Erythroblast (primary cell): ENCODE data around the gene CYP4A22.
A peak's percentile ranks its signal among the peaks of the same experiment; 100 is the strongest.
"Not testable (repeated sequence)": the region's sequence is repeated elsewhere in the genome, so short reads cannot be mapped to it uniquely, and the experiment has no call there.

ENCODE experiments used
- DNase-seq, 2 experiments: peaks; one replicate each; lab custom pipeline; 2025; lab: John Stamatoyannopoulos, UW
- GATA1 ChIP-seq: IDR thresholded peaks from 2 replicates; pipeline ENCODE4 v1.6.1; 2011; ENCODE audit warnings: low read depth, mild to moderate bottlenecking, control low read depth, low read length, moderate library complexity
- POLR2A ChIP-seq: IDR thresholded peaks from 2 replicates; pipeline ENCODE4 v1.6.1; 2011; ENCODE audit warnings: mild to moderate bottlenecking, low read length

Gene CYP4A22

DNA sequence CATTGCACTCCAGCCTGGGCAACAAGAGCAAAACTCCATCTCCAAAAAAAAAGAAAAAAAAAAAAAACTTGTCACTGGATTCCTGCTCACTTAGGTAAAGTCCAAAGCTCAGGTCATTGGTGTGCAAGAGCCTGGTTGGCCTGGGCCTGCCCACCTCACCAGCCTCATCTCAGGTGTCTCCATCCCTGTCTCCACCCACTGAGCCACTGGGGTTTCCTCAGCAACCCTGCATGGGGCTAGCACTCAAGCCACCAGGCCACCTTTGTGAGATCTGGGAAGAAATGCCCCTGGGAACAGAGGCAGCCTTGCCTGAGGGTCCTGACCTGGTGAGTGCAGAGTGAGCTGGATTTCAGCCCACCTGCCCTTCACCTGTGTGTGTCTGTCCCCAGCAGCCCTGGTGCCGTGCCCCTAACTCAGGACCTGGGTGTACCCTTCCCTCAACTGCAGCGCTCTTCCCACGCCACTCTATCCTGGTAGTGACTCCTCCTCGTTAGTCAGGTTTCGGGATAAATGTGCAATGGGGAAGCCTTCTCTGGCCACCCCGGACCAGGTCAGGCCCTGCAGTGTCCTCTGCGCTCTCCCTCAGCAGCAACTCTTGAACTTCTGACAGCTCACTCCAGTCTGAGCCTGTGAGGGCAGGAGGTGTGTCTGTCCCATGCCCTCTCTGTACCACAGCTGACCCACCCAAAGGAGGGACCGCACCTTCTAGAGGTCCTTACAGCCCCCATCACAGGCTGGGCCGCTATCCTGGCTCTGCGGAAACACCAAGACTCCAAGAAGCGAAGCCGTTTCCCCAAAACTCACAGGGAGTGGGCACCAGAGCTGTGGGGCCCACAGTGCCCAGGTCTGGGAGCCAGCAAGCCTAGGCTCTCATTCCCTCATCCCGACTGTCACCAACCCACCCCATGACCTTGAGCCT lies 49.3 kb downstream of the CYP4A22 start:
- TF ChIP-seq POLR2A (no peak), GATA1 (no peak)
- DNase-seq = no peak

DNA sequence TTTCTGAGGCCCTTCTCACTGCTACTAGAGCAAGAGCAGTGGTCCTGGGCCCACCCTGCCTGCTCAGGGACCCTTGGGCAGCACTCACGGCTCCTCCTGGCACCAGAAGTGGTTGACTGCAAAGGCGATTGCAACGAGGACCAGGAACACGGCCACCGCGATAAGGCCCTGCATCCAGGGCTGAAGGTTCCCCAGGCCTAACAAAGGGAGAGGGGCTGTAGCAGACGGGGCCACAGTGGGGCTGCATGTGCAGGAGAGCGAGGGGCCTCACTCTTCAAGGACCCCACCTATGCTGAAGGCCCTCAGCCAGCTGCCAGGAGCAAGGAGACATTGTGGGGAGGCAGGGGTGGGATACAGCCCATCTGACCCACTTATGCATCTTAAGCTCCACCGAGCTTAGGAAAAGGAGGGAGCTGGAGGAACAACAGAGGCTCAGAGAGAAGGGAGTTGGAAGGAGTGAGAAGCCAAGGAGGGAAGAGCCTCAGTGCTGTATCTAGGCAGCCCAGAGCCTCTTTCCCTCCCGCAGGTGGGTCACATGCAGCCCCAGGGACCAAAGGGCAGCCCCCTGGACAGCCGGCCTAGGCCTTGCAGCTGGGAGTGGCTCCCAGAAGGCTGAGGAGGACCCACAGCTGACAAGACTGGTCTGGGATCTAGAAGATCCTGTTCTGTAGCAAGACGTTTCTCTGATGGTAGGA lies 50.1 kb downstream of the CYP4A22 start:
- no peak for DNase-seq
- TF ChIP-seq POLR2A (no peak), GATA1 (no peak)

DNA sequence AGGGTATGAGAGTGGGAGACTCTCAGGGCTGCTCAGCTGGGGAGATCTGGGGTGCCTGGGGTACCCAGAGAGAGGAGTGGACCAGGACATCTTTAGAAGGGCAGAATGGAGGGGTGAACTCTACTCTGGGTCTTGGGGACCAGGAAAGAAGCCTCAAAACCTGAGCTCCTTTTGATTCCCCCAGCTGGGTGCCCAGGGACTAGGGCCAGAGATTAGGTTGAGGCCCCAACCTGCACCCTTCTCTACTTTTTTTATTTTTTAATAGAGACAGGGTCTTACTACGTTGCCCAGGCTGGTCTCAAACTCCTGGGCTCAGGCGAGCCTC lies 50.6 kb downstream of the CYP4A22 start:
- no peak for DNase-seq
- no peak for TF ChIP-seq POLR2A
- no peak for TF ChIP-seq GATA1

DNA sequence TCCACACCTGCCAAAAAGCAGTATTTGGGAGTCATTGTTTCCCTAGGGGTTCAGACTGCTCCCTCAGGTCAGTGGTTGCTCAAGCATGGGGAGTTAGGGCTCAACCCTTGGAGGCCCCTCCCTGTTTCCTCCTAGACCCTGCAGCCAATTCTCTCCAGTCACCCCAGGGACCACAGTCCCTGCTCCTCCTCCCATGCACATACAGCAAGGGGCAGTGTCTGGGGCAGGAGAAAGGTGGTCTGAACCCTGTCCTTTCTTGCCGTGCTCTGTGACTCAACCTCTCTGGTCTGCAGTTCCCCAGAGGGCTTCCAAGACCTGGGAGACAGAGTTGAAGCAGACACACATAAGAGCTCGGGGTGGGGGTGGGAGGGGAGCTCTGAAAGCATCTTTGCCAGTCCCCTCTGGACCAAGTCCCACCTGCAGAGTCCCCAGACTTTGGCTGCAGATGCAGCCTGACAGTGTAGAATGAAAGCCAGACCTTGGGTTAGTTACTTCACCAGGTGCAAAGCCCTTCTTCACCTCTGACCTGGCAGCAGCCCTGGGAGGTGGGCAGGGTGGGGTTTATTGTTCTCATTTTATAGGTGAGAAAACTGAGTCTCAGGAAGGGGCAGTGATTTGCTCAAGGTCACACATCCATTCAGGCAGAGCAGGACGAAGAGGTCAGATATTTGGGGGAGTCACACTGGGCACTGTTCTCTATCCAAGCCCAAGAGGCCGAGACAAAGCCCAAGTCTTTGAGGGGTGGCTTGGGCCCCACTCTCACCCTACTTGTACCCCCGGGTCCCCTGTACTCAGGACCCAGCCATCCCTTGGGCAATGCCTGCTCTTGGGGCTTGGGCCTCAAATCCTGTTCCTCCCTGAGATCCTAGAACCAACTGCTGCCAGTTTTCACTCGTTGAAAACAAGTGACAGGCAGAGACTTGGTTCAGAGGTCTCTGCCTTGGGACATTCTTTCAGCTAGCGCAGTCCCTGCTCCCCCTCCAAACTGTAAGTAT lies 51.8 kb downstream of the CYP4A22 start:
- no peak for TF ChIP-seq GATA1
- TF ChIP-seq POLR2A = no peak
- DNase-seq = no peak

DNA sequence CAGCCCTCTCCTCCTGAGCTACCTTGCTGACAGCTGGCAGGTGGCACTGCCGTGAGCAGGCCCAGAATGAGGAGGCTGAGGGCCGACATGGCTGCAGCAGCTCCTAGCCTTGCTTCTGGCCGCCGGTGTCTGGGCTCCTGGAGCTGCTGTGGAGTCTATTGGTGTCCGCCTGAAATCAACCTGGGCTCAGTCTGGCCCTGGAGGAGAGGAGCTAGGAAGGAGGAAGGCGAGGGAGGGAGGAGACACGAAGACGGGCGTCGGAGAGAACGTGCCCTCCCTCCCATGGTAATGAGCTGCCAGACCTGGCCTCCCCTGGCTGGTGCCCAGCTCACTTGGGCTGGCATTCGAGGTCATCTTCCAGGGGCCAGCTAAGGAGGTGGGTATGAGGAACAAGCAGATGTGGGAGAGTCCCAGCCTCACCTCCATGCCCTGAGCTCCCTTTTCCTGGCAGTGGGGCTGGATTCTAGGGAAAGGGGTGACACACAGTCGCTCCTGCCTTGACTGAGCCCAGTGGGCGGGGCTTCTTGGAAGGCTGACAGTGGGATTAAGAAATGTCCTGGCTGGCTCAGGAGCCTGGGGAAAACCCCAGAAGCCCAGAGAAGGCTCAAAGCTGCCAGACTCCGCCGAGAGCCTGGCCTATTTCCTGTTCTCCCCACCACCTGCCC lies 52.7 kb downstream of the CYP4A22 start, which contains the start of gene PDZK1IP1:
TSS of gene PDZK1IP1 (minus strand) at position 193 of the 665 bp plus-strand sequence. CDS start at position 89, 104 bp downstream.
- DNase-seq = peak in 1 of 2 experiments; percentile 62
- TF ChIP-seq POLR2A (peak; percentile 38), GATA1 (no peak)

DNA sequence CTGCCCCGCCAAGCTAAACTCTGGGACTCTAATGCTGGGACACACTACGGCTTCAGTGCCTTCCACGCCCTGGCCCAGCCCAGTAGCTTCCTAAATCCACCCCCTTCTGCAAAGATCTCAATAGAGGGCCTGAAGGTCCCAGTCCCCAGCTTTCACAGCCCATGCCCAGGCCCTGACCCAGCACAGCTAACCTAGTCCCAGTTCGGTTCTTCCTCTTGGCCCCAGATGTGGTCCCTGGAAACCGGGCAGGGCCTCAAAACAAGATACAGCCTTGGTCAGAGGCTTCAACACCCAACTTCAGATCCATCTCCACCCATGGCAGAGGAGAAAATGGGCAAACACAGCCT lies 53.2 kb downstream of the CYP4A22 start:
- no peak for DNase-seq
- TF ChIP-seq GATA1 (no peak), POLR2A (no peak)

DNA sequence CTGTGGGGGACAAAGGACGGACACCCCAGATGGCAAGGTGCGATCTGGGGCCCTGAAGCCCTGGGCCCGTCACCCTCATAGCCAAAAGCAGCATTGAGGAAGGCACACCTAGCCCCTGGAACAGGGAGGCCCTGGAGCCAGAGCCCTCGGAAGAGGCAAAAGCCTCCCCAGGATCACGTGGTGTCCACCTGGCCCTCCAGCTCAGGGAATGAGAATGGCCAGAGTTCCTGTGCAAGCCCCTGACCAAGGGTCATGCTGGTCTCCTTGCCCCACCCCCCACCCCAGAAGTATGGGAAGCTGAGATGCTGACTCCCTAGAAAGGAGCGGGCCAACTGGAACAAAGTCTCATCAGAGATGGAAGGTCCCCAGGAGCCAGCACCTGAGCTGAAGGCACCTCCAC lies 53.6 kb downstream of the CYP4A22 start:
- DNase-seq = no peak
- TF ChIP-seq POLR2A (no peak), GATA1 (no peak)

DNA sequence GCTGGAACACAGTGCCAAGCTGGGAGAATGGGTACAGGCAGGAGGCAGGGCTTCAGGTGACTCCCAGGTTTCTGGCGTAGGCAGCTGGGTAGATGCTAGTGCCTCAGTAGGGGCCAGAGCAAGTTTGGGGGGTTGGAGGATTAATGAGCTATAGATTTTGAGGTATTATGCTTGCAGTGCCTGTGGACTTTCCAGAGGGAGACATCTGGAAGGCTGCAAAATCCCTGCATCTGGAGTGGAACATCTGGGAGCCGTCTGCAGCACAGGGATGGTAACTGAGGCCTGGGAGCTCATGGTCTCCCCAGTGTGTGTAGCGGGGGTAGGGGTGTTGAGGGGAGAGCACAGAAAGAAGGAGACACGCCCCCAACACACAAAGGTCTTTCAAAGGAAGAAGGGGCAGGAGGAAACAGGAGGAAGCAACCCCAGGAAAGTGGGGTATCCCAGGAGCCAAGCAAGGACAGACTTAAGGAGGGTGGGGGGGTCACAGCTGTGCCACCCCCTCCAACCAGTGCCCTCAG lies 54.8 kb downstream of the CYP4A22 start:
- DNase-seq = no peak
- no peak for TF ChIP-seq POLR2A
- TF ChIP-seq GATA1 = no peak

DNA sequence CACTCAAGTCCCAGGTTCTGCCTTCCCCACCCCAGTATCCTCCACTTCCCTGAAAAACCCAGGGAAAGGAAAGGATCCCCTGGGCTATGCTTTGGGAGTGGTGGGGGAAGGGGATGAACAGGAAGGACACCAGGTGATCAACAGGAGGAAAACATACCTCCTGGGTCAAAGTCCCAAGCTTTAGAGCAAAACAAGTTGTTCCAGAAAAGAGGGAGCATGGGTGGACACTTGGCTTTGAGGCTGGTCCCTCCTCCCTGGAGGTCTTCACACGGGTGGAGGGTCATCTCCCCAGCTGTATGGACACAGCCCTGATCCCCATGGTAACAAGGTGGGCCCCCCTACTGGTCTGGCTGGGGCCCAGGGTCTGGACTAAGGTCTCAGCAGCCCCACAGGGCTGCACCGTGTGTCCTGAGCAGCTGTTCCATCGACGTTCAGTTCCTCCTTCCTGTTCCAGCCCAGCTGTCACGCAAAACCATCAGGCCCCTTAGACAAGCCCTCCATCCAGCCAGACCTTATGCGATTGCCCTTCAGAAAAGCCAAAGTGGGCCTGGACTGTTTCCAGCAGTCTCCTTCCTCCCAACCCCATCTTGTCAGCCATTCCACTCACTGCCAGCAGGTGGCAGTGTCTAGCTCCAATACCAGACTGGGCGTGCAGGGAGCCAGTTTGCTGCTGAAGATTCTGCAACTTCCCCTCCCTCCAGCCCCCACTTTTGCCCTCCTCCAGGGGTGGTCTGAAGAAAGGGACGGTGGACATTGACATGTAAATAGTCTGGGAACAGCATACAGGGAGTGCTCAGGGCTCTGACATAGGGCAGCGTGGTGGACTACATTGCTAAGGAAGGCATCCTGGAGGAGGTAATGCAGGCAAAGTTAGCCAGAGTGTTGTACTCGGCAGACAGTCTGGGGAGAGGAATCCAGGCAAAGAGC lies 55.5 kb downstream of the CYP4A22 start:
- DNase-seq = peak; percentile 85 to 91
- TF ChIP-seq GATA1 (no peak), POLR2A (no peak)

DNA sequence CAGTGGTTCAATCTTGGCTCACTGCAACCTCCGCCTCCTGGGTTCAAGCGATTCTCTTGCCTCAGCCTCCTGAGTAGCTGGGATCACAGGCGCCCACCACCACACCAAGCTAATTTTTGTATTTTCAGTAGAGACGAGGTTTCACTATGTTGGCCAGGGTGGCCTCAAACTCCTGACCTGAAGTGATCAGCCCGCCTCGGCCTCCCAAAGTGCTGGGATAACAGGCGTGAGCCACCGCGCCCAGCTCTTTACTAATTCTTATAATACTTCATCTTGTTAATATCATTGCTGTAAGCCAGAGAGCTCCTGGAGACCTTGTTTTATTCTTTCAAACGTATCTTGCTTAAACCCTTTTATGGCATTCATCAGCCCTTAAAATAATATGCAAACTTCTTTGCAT lies 56.3 kb downstream of the CYP4A22 start:
- not testable (repeated sequence) for DNase-seq

DNA sequence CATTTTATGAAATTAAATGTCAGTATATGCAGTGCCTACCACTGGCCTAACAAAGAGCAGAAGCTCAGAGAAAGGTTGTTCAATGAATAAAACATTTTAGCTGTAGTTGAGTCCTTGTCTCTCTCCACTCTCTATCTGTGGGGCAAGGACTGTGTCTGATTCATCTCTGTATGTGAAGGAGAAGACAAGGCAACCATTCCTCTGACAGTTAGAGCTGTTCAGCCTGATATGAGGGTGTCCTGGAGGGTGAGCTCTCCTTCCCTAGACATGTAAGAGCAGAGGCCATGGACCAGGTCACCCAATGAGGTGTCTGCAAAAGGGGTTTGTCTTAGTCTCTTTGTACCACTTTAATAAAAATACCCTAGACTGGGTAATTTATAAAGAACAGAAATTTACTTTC lies 57.1 kb downstream of the CYP4A22 start:
- peak; percentile 53 to 60 for DNase-seq
- TF ChIP-seq POLR2A (no peak), GATA1 (no peak)

DNA sequence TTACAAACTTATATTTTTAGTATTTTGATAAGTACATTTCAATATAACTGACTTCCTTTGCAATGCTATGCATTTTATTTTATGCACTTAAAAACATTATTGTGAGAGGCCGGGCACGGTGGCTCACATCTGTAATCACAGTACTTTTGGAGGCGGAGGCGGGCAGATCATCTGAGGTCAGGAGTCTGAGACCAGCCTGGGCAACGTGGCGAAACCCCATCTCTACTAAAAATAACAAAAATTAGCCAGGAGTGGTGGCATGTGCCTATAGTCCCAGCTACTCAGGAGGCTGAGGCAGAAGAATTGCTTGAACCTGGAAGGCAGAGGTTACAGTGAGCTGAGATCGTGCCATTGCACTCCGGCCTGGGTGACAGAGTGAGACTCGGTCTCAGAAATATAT lies 58.7 kb downstream of the CYP4A22 start:
- not testable (repeated sequence) for DNase-seq
